ENCODE results near the gene PRKAR1B.

Gene PRKAR1B

DNA sequence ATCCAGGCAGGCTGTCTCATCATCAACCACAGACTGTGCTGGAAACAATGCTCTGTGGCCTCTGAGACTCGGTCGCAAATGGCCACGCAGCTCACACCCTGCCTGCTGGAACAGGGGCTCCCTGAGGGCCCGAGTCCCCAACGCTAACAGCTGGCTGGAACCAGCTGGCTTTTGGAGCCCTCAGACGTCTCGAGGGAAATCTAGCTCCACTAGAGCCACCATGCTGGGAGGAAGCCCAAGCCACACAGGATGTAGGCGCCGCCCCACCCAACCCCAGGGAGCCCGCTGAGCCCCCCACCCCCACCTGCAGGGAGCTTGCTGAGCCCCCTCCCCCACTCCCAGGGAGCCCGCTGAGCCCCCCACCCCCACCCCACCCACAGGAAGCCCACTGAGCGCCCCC is 186.1 kb downstream of the PRKAR1B start:
- TF ChIP-seq GATA3 (IDR thresholded peaks at IDR 0.05; ENCODE audit: low read depth, low read length) = no peak
- no peak for TF ChIP-seq GATA2 (IDR thresholded peaks at IDR 0.05; ENCODE audit: low read depth, low read length)

DNA sequence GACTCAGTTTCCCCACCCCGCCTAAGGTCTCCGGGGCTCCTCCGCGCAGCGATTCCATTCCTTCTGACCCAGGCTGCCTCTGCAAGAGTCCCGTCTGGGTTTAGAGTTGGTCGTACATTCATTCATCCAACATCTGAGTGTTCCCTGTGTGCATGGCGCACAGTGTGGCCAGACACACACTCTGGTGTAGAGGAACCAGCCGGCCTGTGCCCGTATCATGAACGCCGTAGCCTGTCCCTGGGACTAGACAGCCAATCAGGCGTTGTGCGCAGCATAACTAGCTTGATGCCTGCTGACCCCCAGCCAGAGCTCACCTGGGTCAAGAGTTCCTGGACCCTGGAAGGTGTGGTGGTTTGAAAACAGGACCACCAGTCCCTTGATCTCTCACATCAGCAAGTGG is 186.5 kb downstream of the PRKAR1B start:
- no peak for TF ChIP-seq GATA2 (IDR thresholded peaks at IDR 0.05; ENCODE audit: low read depth, low read length)
- TF ChIP-seq GATA3 (IDR thresholded peaks at IDR 0.05; ENCODE audit: low read depth, low read length) = no peak

DNA sequence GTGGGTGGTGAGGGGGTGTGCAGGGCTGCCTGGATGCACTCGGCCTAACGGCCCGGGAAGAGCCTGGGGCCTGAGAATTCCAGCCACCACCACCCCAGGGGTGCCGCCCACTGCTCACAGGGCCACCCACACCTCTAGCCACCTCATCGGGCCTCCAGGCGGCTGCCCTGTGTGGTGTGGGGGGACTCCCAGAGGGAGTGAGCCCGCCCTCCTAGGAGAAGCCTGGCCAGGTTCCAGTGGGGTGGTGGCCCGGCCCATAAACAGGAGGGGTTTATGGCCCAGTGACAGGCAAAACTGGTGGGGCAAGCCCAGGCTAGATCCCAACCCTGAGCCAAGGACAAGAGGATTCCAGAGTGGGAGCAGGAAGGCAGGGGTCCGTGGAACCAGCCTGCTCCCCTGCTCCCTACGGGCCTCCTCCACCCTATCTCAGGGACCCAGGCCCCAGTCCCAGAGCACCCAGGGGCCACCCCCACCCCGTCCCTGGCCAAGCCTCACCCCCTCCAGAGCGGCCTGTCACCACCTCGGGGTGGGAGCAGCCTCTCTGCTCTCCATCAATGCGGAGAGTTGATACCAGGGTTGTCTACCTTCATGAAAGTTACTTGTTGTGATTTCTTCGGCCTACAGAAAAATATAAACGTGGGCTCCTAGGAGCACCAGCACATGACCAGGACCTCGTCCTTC is 187.2 kb downstream of the PRKAR1B start:
- TF ChIP-seq GATA2 (IDR thresholded peaks at IDR 0.05; ENCODE audit: low read depth, low read length) = no peak
- no peak for TF ChIP-seq GATA3 (IDR thresholded peaks at IDR 0.05; ENCODE audit: low read depth, low read length)

DNA sequence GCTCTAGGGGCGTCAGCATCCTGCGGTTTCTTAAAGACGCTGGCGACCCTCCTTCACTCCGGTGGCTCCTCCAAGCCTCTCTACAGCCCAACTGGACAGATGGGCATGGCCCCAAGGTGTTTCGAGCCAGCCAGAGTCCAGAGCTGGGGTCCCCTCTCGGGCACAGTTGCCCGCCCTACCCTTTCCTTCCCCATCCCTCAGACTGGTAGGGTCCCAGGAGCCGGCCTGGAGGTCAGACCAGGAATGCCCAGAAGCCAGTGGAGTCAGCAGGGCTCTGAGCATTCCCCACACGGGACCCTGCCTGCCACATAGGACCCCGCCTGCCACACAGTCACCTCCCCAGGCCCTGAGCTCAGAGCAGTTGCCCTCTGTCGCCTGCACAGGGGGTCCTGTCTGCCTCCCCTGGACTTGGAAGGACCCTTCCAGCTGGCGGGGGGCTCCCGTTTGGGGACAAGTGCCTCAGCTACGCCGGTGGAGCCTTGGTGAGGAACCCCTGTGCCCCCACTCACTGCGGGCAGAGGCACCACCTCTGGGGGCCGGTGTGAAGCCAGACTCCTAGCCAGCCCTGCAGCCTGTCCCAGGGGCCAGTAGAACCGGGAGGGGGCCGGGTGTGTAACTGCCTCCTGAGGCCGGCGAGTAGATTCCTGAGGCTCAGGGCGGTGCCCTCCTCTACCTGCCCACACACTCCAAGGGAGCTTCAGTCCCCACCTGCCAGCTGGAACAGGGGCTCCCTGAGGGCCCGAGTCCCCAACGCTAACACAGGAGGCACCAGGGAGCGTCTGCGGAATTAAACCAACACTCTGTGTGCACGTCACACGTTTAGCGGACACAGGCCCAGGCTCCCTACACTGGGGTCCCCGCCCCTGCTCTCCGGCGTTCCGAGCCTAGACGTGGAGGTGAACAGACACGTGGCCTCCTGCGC is 188.1 kb downstream of the PRKAR1B start:
- no peak for TF ChIP-seq GATA2 (IDR thresholded peaks at IDR 0.05; ENCODE audit: low read depth, low read length)
- no peak for TF ChIP-seq GATA3 (IDR thresholded peaks at IDR 0.05; ENCODE audit: low read depth, low read length)

DNA sequence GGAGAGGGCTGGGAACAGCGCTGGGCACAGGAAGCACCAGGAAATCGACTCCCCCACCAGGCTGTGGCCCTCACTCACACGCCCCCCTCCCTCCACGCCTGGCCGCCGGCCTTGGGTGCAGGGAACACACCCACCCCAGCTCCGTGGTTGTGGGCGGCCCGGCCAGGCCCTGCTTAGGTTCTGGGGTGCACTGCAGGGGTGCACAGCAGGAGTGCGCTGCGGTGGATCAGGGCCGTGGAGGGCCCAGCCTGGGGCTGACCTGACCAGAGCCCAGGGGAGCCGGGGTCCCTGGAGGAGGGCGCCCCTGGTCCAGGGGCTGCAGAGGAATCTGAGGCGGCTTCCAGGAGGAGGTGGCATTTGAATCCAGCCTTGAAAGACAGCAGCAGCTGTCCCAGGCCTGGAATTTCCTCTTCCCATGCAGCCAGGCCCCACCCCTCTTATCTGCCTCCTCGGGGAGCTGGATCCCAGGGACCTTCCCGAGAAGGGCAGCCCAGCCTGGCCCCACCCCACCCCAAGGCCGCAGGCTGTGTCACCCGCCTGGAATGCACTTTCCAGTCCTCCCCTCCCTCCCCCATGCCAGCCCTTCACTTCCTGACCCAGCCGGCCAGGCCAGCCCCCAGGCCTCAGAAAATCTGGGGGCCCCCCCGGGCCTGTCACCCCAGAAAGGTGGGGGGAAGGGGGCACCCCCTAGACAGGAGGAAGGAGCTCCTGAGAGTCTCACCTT is 189.0 kb downstream of the PRKAR1B start:
- no peak for TF ChIP-seq GATA2 (IDR thresholded peaks at IDR 0.05; ENCODE audit: low read depth, low read length)
- no peak for TF ChIP-seq GATA3 (IDR thresholded peaks at IDR 0.05; ENCODE audit: low read depth, low read length)

DNA sequence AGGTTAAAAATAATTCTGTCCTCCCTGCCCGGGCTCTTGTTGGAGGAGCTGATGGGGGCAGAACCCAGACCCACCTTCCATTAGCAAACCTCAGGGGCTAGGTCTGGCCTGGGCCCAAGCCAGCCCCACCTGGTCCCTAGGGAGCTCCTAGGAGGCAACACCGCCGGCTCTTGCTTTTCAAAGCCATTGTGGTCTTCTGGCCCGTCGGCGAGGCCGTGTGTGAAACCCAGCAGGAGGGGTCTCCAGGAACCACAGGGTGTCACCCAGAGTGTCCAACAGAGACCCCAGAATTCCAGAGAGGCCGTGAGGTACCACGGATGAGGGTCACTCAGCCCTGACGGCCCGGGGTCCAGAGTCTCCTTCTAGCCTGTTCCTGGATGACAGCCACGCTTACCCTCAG is 190.8 kb downstream of the PRKAR1B start:
- TF ChIP-seq GATA3 (IDR thresholded peaks at IDR 0.05; ENCODE audit: low read depth, low read length) (no peak), GATA2 (IDR thresholded peaks at IDR 0.05; ENCODE audit: low read depth, low read length) (no peak)

DNA sequence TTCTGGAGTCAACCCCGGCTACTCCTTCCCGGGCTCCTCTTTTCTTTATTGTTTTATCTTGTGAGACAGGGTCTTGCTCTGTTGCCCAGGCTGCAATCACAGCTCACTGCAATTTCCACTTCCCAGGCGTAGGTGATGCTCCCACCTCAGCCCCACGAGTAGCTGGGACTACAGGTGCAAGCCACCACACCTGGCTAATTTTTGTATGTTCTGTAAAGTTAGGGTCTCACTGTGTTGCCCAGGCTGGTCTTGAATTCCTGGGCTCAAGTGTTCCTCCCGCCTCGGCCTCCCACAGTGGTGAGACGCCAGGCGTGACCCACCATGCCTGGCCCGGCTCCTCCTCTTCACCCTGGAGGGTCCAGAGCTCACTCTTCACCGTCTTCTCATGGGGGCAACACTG is 192.1 kb downstream of the PRKAR1B start:
- TF ChIP-seq GATA3 (IDR thresholded peaks at IDR 0.05; ENCODE audit: low read depth, low read length) = no peak
- no peak for TF ChIP-seq GATA2 (IDR thresholded peaks at IDR 0.05; ENCODE audit: low read depth, low read length)

DNA sequence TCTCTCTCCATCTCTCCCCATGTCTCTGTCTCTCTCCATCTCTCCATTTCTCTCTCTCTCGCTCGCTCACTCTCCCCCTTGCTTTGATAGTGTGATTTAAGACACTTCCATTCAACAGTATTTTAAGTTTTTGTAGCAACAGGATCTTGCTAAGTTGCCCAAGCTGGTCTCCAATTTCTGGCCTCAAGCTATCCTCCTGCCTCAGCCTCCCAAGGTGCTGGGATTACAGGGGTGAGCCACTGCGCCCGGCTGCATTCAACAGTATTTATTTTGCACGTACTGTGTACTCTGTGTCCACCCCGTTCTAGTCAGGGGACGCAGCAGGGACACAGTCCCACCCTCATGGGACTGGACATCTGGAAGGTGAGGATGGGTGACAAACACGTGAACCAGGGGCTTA is 193.0 kb downstream of the PRKAR1B start:
- TF ChIP-seq GATA2 (IDR thresholded peaks at IDR 0.05; ENCODE audit: low read depth, low read length) (no peak), GATA3 (IDR thresholded peaks at IDR 0.05; ENCODE audit: low read depth, low read length) (no peak)

DNA sequence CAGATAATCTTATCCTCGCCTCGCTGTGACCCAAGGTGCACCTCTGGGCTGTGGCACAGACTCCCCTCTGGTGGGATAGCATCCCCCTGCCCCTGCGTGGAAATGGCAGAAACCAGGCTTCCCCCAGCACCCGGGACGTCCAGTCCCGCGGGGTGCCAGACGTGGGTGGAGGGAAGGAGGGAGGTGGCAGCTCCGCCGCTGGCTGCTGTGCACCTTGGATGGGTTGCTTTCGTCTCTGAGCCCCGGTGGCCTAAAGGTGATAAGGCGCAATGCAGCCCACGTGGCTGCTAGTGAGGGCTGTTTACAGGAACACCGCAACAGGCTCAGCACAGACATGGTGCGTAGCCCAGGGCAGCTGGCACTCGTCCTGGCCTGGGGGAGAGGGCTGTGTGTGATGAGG is 193.8 kb downstream of the PRKAR1B start:
- no peak for TF ChIP-seq GATA2 (IDR thresholded peaks at IDR 0.05; ENCODE audit: low read depth, low read length)
- no peak for TF ChIP-seq GATA3 (IDR thresholded peaks at IDR 0.05; ENCODE audit: low read depth, low read length)

DNA sequence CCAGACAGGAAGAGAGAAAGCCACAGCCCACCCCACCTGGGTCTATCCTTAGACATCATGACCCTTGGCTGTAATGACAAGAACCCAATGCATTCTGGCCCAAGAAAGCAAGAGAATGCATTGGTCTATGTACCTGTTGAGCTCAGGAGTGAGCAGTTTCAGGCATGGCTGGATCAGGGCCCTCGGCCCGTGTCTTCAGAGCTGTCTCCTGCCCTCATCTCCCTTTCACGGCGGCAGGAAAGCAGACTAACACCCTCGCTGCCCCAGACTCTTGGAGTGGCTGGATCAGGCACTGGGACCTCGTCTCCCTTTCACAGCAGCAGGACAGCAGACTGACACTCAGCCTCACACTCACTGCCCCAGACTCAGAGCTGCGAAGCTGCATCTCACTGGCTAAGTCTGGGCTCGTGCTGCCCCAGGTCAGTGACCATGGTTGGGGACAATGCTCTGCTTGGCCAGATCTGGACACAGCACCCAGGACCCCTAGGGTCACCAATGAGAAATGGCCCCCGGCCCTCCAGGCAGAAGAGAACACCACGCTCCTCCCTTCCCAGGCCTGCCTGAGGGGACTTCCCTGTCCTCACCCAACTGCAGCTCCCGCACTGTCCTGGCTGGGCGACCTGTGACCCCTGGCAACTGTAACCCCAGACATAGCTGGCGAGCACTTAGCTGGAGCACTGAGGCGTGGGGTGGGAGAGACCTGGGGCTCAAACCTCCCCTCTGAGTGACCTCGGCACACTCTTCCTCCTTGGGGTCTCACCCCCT is 194.5 kb downstream of the PRKAR1B start:
- no peak for TF ChIP-seq GATA2 (IDR thresholded peaks at IDR 0.05; ENCODE audit: low read depth, low read length)
- no peak for TF ChIP-seq GATA3 (IDR thresholded peaks at IDR 0.05; ENCODE audit: low read depth, low read length)

DNA sequence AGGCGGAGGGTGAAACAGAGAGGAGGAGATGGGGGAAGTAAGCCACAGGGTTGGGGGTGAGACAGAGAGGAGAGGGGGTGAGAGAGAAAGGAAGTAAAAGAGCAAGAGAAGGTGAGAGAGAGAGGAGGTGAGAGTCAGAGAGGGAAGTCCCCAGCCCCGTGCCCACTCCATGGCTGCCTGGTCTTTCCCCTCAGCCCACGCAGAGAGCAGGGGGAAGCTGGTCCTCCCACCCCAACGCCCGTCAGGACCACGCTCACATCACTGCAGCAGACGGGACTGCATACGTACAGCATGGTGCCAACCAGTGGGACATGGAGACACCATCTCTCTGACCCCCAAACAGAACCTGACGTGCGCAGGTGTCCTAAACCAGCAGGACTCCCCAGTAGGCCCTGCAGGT is 195.3 kb downstream of the PRKAR1B start:
- TF ChIP-seq GATA3 (IDR thresholded peaks at IDR 0.05; ENCODE audit: low read depth, low read length) (no peak), GATA2 (IDR thresholded peaks at IDR 0.05; ENCODE audit: low read depth, low read length) (no peak)

DNA sequence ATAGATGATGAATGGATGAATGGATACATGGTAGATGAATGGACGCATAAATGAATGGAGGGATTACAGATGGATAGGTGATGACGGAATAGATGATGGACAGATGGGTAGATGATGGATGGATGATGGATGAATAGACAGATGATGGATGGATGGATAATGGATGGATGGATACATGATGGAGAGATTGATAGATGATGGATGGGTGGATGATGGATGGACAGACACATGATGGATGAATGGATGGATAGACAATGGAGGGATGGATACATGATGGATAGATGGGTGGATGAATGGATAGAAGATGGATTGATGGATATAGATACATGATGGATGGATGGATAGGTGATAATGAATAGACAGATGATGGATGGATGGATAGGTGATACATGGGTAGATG is 198.6 kb downstream of the PRKAR1B start:
- TF ChIP-seq GATA3 (IDR thresholded peaks at IDR 0.05; ENCODE audit: low read depth, low read length) (no peak), GATA2 (IDR thresholded peaks at IDR 0.05; ENCODE audit: low read depth, low read length) (no peak)

DNA sequence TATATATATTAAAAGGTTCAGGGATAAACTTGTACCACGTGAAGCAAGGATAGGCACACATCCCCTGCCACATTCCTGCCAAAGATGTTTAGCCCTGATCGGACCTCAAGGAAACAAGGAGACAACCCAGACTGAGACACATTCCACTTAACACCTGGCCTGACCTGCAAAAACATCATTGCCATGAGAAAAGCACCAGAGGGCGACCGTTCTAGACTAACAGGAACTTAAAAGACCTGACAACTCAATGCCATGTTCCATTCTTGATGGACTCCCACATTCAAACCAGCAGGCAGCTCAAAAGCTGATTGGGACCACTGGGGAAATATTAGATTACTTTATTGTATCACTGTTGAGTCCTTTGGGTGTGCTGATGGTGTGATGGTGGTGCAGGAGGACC is 199.4 kb downstream of the PRKAR1B start:
- no peak for TF ChIP-seq GATA3 (IDR thresholded peaks at IDR 0.05; ENCODE audit: low read depth, low read length)
- no peak for TF ChIP-seq GATA2 (IDR thresholded peaks at IDR 0.05; ENCODE audit: low read depth, low read length)

All from SH-SY5Y (cell line).